Midbrain (tissue), 1 donor: ENCODE results near the gene TMEM190.

Experiments used
- DNase-seq: peaks from one replicate; lab custom pipeline; 2025; lab: John Stamatoyannopoulos, UW

The TMEM190 gene

GRCh38 chr19:55352040-55352439 is 24.6 kb upstream of the TMEM190 start:
- DNase-seq = no peak

GRCh38 chr19:55352549-55353145 is 24.0 kb upstream of the TMEM190 start:
- DNase-seq = no peak

GRCh38 chr19:55353356-55353802 is 23.2 kb upstream of the TMEM190 start:
- no peak for DNase-seq

DNA sequence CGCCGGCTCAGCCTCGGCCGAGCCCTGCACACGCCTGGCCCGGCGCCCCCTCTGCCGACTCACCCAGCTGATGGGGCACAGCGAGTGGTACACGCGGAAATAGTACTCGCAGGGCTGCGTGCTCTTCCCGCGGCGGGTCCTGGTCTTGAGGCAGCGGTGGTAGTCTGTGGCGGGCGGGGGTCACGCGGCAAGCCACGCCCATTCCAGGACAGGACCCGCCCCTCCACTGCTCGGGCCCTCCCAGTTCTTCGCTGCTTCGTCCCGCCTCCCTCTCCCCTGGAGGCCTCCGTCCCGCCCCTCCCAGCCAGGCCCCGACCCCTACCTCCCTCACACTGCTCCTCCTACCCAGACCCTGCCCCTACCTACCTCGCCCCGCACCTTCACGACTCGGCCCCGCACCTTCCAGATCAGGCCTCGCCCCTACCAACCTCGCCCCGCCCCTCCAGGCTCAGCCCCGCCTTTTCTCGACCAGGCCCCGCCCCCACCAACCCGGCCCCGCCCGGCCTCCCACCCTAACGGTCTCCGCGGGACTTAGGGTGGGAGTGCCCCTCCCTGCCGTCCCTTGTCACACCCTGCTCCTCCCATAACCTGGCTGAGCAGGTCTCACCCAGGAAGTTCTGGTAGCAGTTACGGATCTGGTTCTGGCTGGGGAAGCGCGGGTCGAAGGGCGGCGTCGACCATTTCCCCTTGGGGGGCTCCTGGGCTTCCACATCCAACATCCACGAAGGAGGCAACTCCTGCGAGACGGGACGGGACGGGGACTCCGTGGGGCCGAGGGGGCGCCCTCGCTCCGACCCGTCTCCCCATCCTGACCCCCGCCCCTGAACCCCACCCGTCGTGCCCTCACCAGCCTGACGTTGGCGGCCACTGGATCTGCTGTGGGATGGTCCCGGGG is 22.6 kb upstream of the TMEM190 start:
- no peak for DNase-seq

DNA sequence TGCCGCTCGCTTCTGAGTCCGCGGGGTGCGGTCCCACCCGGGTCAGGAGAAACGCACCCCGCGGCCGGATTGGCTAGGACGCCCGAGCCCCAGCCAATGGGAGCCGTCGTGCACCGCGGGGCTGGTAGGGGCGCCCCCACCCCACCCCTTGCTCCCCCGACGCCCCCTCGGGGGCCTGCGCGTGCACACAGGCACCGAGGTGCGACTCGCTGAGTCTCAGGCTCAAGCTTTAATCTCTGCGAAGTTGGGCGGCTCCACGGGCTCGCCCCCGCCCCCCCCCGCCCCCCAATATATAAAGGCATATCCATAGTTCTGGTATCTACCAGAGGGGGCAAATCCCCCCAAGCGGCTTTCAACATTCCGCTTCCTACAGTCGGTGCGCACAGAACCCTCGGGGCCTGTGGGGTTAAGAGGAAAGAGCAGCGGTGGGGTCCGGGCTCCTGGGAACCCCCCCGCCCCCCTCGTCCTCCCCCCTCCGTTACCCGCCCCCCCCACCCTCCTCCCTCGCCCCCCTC is 21.9 kb upstream of the TMEM190 start, which contains the start of gene COX6B2:
TSS of gene COX6B2 (minus strand) at position 22 of the 515 bp plus-strand sequence. CDS start 198 bp downstream, outside the sequence.
- DNase-seq = no peak

DNA sequence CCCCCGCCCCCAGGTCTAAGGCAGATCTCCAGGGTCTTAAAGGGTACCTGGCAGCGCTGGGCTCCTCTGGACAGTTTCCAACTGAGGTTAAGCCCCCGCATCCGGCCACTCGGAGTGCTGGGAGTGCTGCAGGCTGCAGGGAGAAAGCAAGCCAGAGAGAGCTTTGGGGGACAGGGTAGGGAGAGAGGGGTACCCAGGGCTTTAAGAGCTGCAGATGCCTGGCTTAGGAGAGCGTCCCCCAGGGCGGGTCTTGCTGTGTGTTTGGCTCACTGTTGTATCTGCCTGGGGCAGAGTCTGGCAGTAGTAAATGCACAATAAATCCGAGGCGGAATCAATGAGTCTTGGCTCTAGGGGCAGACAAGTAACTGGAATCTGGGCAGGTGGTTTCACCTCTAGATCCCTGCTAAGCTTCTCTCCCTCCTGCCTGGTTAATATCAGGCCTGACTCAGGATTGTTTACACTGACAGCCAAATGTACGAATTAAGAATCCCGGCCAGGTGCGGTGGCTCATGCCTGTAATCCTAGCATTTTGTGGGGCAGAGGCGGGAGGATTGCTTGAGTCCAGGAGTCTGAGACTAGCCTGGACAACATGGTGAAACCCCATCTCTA is 21.3 kb upstream of the TMEM190 start:
- no peak for DNase-seq

DNA sequence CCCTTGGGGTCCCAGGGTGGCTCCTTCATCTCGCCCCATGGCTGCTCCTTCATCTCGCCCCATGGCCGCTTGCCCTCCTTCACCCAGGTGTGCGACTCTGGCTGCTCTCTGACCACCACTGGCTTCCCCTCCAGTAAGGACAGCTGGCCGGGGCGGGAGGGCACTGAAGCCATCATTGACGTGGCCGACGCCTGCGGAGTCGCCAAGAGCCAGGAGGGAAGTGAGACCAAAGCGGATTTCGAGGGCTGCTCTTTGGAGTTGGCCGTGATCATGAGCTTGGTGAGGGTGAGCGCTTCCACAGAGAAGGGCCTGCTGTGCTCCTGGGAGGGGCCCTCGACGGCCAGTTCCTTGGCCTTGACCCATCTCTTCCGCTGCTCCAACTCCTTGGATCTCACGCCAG is 18.1 kb upstream of the TMEM190 start:
- no peak for DNase-seq

DNA sequence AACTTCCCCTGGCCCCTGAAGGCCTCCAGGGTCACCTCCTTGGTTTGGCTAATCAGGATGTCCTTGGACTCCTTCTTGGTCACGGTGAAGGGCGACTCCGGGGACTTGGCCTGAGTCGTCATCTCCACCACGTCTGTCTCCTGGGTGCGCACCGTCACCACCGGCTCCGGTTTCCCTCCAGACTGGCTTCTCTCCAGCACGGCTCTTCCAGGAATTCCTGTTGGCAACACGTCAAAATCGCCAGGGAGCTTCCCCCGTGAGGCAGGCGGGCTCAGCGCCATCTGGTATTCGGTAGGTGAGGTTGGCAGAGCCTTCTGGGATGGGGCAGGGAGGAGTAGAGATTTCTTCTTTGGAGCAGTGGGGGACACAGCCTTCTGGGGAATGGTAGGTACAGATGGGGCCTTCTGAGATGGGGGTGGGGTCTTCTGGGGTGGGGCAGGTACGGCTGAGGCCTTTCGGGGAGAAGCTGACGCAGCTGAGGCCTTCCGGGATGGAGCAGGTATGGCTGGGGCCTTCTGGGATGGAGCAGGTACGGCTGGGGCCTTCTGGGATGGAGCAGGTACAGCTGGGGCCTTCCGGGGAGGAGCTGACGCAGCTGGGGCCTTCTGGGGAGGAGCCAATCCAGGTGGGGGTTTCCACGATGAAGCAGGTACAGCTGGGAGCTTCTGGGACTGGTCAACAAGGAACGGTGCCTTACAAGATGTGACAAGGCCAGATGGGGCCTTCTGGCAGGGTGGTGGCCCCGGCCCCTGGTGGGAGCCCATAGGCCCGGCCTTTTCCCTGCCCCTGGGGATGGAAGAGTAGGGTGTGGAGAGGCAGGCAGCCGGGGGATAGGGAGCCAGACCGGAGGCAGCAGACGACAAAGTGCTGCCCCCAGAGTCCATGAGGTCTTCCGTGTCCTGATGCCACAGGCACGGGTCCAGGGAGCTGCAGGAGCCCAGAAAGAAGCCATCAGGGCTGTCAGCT is 17.4 kb upstream of the TMEM190 start:
- no peak for DNase-seq

DNA sequence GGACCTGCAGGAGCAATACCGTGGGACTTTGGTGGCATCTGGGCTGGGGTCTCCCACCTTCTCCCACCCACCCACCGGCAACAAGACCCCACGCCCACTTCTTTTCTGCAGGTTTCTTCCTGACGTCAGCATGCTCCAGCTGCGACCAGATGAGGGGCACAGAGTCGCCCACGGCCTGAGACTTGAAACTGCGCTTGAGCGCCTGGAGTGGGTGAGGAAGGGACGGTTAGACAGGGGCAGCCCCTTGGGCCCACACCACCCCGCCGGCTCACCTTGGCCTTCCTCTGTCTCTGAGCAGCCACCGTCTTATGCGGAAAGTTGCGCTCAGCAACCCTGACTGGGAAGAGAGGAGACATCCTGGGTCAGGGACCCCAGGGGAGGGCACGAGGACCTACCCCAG is 15.7 kb upstream of the TMEM190 start:
- no peak for DNase-seq

GRCh38 chr19:55362174-55362989 is 14.2 kb upstream of the TMEM190 start:
- no peak for DNase-seq

DNA sequence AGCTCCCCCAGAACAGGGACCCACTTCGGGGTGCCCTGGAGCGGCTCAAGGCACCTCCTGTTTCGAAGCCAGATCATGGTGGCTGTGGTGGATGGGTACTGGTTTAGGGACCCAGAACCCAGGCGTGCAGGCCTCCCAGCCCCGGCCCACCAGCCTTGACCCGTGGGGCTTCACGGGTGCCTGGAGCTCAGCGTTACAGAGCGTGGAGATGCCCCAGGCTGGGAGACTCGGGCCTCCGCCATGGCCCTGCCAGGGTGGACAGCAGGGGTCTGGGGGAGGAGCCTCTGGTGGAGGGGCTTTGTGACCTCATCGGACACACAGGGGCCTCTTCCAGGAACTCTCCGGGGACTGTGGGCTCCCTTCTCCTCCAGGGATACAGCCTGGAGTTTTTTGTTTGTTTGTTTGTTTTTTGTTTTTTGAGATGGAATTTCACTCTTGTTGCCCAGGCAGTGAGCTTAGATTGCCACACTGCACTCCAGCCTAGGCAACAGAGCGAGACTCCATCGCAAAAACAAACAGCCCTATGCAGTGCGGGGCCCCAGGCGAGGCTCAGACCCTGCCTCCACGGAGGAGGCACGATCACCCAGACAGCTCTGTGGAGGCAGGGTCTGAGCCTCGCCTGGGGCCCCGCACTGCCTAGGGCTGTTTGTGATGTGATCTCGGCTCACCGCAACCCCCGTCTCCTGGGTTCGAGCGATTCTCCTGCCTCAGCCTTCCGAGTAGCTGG is 13.5 kb upstream of the TMEM190 start, which contains the start of gene GARIN5B:
TSS of gene GARIN5B (minus strand) at position 271 of the 727 bp plus-strand sequence. CDS start at position 77, 194 bp downstream.
- no peak for DNase-seq

GRCh38 chr19:55365245-55365644 is 11.4 kb upstream of the TMEM190 start:
- DNase-seq = no peak

DNA sequence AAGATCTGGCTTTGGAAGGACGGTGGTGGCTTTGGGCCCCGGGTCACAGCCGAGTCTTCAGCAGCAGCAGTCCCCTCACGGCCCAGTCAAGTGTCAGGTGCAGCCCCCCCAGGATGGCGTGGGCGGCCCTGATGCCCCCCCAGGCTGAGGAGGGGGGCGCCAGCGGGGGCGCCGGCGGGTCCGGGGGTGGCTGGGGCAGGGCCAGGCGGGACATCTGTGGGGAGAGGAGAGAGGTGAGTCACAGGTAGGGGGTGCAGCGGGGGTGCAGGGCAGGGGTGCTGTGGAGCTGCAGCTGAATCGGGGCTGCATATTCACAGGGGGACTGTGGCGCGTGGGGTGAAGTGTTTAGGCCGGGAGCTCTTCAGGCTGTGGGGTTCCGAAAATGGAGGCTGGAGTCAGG is 10.7 kb upstream of the TMEM190 start:
- no peak for DNase-seq

DNA sequence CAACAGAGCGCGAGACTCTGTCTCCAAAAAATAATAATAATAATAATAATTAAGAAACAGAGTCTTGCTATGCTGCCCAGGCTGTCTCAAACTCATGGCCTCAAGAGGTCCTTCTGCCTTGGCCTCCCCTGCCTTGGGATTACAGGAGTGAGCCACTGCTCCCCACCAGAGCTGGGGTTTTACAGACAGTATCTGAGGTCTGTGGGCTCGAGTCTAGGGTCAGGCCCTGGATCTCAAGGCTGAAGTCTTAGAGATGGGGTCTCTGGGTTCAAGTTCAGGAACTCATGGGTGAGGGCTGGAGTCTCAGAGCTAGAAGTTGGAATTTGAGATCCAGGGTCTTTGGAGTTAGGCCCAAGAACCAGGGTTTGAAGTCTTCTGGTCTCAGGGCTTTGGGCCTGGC is 9.8 kb upstream of the TMEM190 start:
- no peak for DNase-seq

DNA sequence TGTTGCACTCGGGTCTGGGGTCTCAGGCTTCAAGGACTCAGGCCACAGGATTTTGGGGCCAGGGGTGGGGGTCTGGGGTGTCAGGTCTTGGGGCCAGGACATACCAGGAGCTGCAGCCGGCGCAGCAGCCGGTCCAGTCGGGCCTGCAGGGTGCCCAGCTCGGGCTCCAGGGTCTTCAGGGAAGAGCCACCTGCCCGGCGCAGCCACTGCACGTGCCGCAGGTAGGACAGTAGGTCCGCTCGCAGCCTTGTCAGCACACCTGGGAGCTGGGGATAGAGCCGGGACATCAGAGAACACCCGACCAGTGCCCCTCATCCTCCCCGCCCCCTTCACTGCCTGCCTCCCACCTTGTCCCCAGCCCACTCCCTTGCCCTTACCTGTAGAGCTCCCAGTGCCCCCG is 8.5 kb upstream of the TMEM190 start:
- DNase-seq = no peak

GRCh38 chr19:55368701-55369563 is 7.7 kb upstream of the TMEM190 start:
- DNase-seq = no peak

DNA sequence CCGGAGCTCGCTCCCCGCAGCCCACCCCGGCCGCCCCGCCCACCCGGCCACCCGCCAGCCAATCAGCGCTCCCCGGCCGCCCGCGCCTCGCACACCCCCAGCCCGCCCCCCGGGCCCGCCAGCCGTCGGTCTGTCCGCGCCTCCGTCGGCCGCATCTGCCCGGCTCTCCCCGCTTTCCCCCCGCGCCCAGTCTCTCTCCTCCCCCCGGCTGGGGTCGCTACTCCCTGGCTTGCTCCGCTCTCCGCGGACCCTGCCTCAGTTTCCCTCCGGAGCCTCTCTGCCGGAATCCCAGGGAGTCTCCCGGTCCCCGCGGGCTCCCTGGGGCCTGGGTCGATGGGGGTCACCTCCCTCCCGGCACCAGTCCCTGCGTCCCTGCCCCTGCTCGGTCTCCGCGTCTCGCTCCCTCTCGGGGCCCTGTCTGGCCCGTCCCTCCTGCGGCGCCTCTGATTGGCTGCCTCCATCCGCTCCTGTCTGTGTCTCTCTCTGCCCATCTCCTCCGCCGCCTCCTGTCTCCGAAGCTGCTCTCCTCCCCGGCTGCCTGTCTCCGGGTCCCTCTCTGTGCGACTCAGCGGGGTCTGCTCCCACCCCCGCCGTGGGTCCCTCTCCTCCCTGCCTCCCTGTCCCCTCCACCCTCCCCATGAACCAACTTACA is 6.8 kb upstream of the TMEM190 start:
- no peak for DNase-seq

GRCh38 chr19:55370305-55370988 is 6.2 kb upstream of the TMEM190 start, which contains the start of gene IL11:
IL11 (minus strand) TSS chr19:55370463; CDS start chr19:55370310, 153 bp downstream.
- no peak for DNase-seq
